Stomach smooth muscle (tissue), 2 donors: Measurements from ENCODE around the gene PHF19.

Experiments used
- H3K27ac ChIP-seq: one replicate; pipeline ENCODE4 v1.7.0; 2013; ENCODE audit warnings: mild to moderate bottlenecking, low read length, inconsistent platforms
- H3K27me3 ChIP-seq, 2 donors: one replicate each; pipeline ENCODE4 v1.7.0; 2013; ENCODE audit warnings: low read length in 2 of 2; ENCODE audit not compliant: insufficient read depth in 2 of 2, control insufficient read depth in 1 of 2
- H3K36me3 ChIP-seq, 2 donors: one replicate each; pipeline ENCODE4 v1.7.0; 2013; ENCODE audit warnings: low read length in 2 of 2; ENCODE audit not compliant: control insufficient read depth in 2 of 2, insufficient read depth in 2 of 2
- H3K4me1 ChIP-seq: one replicate; pipeline ENCODE4 v1.7.0; 2013; ENCODE audit warnings: low read length; ENCODE audit not compliant: control insufficient read depth, insufficient read depth
- H3K4me3 ChIP-seq, 2 donors: one replicate each; pipeline ENCODE4 v1.7.0; 2013; ENCODE audit warnings: low read length in 2 of 2
- H3K9ac ChIP-seq, 2 donors: one replicate each; pipeline ENCODE4 v1.7.0; 2013; ENCODE audit warnings: low read length in 2 of 2, mild to moderate bottlenecking in 1 of 2
- H3K9me3 ChIP-seq, 2 donors: one replicate each; pipeline ENCODE4 v1.7.0; 2013; ENCODE audit warnings: low read length in 2 of 2; ENCODE audit not compliant: control insufficient read depth in 2 of 2
- donor health status: healthy.
- donor health status: Pancreatic carcinoma.

Gene PHF19

GRCh38 chr9:120830151-120830550 is 46.8 kb downstream of the PHF19 start:
- H3K9me3 ChIP-seq = no peaks in the 10 kb centered on the region
- peaks cover 32 to 49% of the 10 kb centered on the region in 2 donors for H3K36me3 ChIP-seq
- no peaks in the 10 kb centered on the region for H3K4me1 ChIP-seq
- no peak overlapping the region for H3K27ac ChIP-seq
- no peaks in the 10 kb centered on the region for H3K27me3 ChIP-seq
- no peak overlapping the region for H3K4me3 ChIP-seq
- H3K9ac ChIP-seq = no peak overlapping the region

GRCh38 chr9:120829650-120830049 is 47.3 kb downstream of the PHF19 start:
- H3K4me3 ChIP-seq = no peak overlapping the region
- peaks cover 36 to 48% of the 10 kb centered on the region in 2 donors for H3K36me3 ChIP-seq
- no peaks in the 10 kb centered on the region for H3K9me3 ChIP-seq
- H3K27ac ChIP-seq = no peak overlapping the region
- no peak overlapping the region for H3K9ac ChIP-seq
- no peaks in the 10 kb centered on the region for H3K27me3 ChIP-seq
- no peaks in the 10 kb centered on the region for H3K4me1 ChIP-seq

GRCh38 chr9:120820095-120820494 is 56.9 kb downstream of the PHF19 start:
- Histone ChIP-seq H3K4me3 (no peak overlapping the region), H3K27ac (no peak overlapping the region), H3K9ac (no peak overlapping the region), H3K4me1 (no peaks in the 10 kb centered on the region), H3K36me3 (peaks cover 40 to 43% of the 10 kb centered on the region in 2 donors), H3K9me3 (no peaks in the 10 kb centered on the region), H3K27me3 (no peaks in the 10 kb centered on the region)

GRCh38 chr9:120818595-120818994 is 58.4 kb downstream of the PHF19 start:
- no peak overlapping the region for H3K9ac ChIP-seq
- peaks cover 31 to 37% of the 10 kb centered on the region in 2 donors for H3K36me3 ChIP-seq
- no peaks in the 10 kb centered on the region for H3K9me3 ChIP-seq
- no peaks in the 10 kb centered on the region for H3K27me3 ChIP-seq
- no peak overlapping the region for H3K4me3 ChIP-seq
- no peaks in the 10 kb centered on the region for H3K4me1 ChIP-seq
- H3K27ac ChIP-seq = no peak overlapping the region

GRCh38 chr9:120815075-120815474 is 61.9 kb downstream of the PHF19 start:
- no peak overlapping the region for H3K4me3 ChIP-seq
- H3K9ac ChIP-seq = no peak overlapping the region
- H3K27me3 ChIP-seq = no peaks in the 10 kb centered on the region
- peaks cover 13 to 22% of the 10 kb centered on the region in 2 donors for H3K36me3 ChIP-seq
- no peaks in the 10 kb centered on the region for H3K4me1 ChIP-seq
- H3K9me3 ChIP-seq = no peaks in the 10 kb centered on the region
- H3K27ac ChIP-seq = no peak overlapping the region

- Histone ChIP-seq H3K27me3 (no peaks in the 10 kb centered on the region), H3K36me3 (no peaks in the 10 kb centered on the region), H3K9me3 (peaks cover 0 to 7% of the 10 kb centered on the region in 2 donors), H3K4me3 (no peak overlapping the region), H3K4me1 (no peaks in the 10 kb centered on the region), H3K9ac (no peak overlapping the region), H3K27ac (no peak overlapping the region)
These were observed 68.1 kb downstream of the PHF19 start for GRCh38 chr9:120808931-120809330.

GRCh38 chr9:120807607-120808379 is 69.2 kb downstream of the PHF19 start:
- Histone ChIP-seq H3K9me3 (peaks cover 0 to 7% of the 10 kb centered on the region in 2 donors), H3K27me3 (no peaks in the 10 kb centered on the region), H3K27ac (no peak overlapping the region), H3K4me3 (no peak overlapping the region), H3K4me1 (no peaks in the 10 kb centered on the region), H3K9ac (no peak overlapping the region), H3K36me3 (no peaks in the 10 kb centered on the region)
